ENCODE measurements around the gene EPB41L1.

Gene EPB41L1

GRCh38 chr20:36157610-36158009, 3.1 kb downstream of the EPB41L1 start:
- Histone ChIP-seq H3K36me3 (ENCODE audit: insufficient read depth, low read length) (no peaks in the 10 kb centered on the region), H3K9me3 (ENCODE audit: insufficient read depth, low read length, severe bottlenecking) (no peaks in the 10 kb centered on the region), H3K4me1 (ENCODE audit: insufficient read depth, low read length) (no peaks in the 10 kb centered on the region), H3K27me3 (ENCODE audit: insufficient read depth, low read length, poor library complexity) (peaks cover 6% of the 10 kb centered on the region), H3K27ac (ENCODE audit: low read length) (no peak overlapping the region), H2AFZ (ENCODE audit: low read depth, low read length) (no peak overlapping the region), H3K4me3 (ENCODE audit: low read depth in 1 of 2, low read length in 2 of 2) (no peak overlapping the region), H3K9ac (ENCODE audit: low read depth, low read length) (no peak overlapping the region), H4K20me1 (ENCODE audit: insufficient read depth, low read length) (no peaks in the 10 kb centered on the region; the same call in 1 of the 2 replicates), H3K79me2 (ENCODE audit: insufficient read depth, low read length) (no peaks in the 10 kb centered on the region), H3K4me2 (ENCODE audit: insufficient read depth, low read length) (no peak overlapping the region)
- ATAC-seq (ENCODE audit: insufficient read depth, low read depth) (no peak), DNase-seq (no peak)
- no peak for TF ChIP-seq EZH2 (IDR thresholded peaks at IDR 0.05; ENCODE audit: borderline replicate concordance, low read depth, low read length, severe bottlenecking)
- TF ChIP-seq CTCF (IDR thresholded peaks at IDR 0.05; ENCODE audit: borderline replicate concordance, extremely low read depth, low read length, poor library complexity, severe bottlenecking): no peak

GRCh38 chr20:36158160-36158741, 3.7 kb downstream of the EPB41L1 start:
- Histone ChIP-seq H3K4me1 (ENCODE audit: insufficient read depth, low read length) (no peaks in the 10 kb centered on the region), H3K27ac (ENCODE audit: low read length) (no peak overlapping the region), H3K27me3 (ENCODE audit: insufficient read depth, low read length, poor library complexity) (peaks cover 6% of the 10 kb centered on the region), H3K4me2 (ENCODE audit: insufficient read depth, low read length) (no peak overlapping the region), H3K4me3 (ENCODE audit: low read depth in 1 of 2, low read length in 2 of 2) (no peak overlapping the region), H3K9ac (ENCODE audit: low read depth, low read length) (no peak overlapping the region), H4K20me1 (ENCODE audit: insufficient read depth, low read length) (no peaks in the 10 kb centered on the region; the same call in 1 of the 2 replicates), H3K36me3 (ENCODE audit: insufficient read depth, low read length) (no peaks in the 10 kb centered on the region), H3K9me3 (ENCODE audit: insufficient read depth, low read length, severe bottlenecking) (no peaks in the 10 kb centered on the region), H2AFZ (ENCODE audit: low read depth, low read length) (no peak overlapping the region), H3K79me2 (ENCODE audit: insufficient read depth, low read length) (no peaks in the 10 kb centered on the region)
- TF ChIP-seq EZH2 (IDR thresholded peaks at IDR 0.05; ENCODE audit: borderline replicate concordance, low read depth, low read length, severe bottlenecking) (no peak), CTCF (IDR thresholded peaks at IDR 0.05; ENCODE audit: borderline replicate concordance, extremely low read depth, low read length, poor library complexity, severe bottlenecking) (no peak)
- ATAC-seq (ENCODE audit: insufficient read depth, low read depth) (no peak), DNase-seq (no peak)

- H3K4me2 ChIP-seq (ENCODE audit: insufficient read depth, low read length): no peak overlapping the region
Measured at GRCh38 chr20:36159833-36160232, 5.3 kb downstream of the EPB41L1 start.

More at GRCh38 chr20:36159833-36160232, 5.3 kb downstream of the EPB41L1 start:
- H3K9me3 ChIP-seq (ENCODE audit: insufficient read depth, low read length, severe bottlenecking): no peaks in the 10 kb centered on the region
- H3K27ac ChIP-seq (ENCODE audit: low read length): no peak overlapping the region
- H3K79me2 ChIP-seq (ENCODE audit: insufficient read depth, low read length): no peaks in the 10 kb centered on the region
- no peak for TF ChIP-seq EZH2 (IDR thresholded peaks at IDR 0.05; ENCODE audit: borderline replicate concordance, low read depth, low read length, severe bottlenecking)
- no peak for TF ChIP-seq CTCF (IDR thresholded peaks at IDR 0.05; ENCODE audit: borderline replicate concordance, extremely low read depth, low read length, poor library complexity, severe bottlenecking)
- H3K36me3 ChIP-seq (ENCODE audit: insufficient read depth, low read length): no peaks in the 10 kb centered on the region
- peaks cover 6% of the 10 kb centered on the region for H3K27me3 ChIP-seq (ENCODE audit: insufficient read depth, low read length, poor library complexity)
- no peaks in the 10 kb centered on the region; the same call in 1 of the 2 replicates for H4K20me1 ChIP-seq (ENCODE audit: insufficient read depth, low read length)
- no peak overlapping the region for H2AFZ ChIP-seq (ENCODE audit: low read depth, low read length)
- no peak overlapping the region for H3K4me3 ChIP-seq (ENCODE audit: low read depth in 1 of 2, low read length in 2 of 2)
- H3K9ac ChIP-seq (ENCODE audit: low read depth, low read length): no peak overlapping the region
- no peak for ATAC-seq (ENCODE audit: insufficient read depth, low read depth)
- DNase-seq: no peak
- H3K4me1 ChIP-seq (ENCODE audit: insufficient read depth, low read length): no peaks in the 10 kb centered on the region

Data from DND-41 (cell line).